Smooth muscle cell (in vitro differentiated cells): ENCODE results near the gene KLF12. TPM values are rescaled to one million over a fixed set of nuclear protein-coding genes. Genes with fewer than 3 reads are reported as not detected.

ENCODE experiments used
- DNase-seq: peaks from one replicate; lab custom pipeline; 2025; ENCODE audit not compliant: unreplicated experiment; lab: John Stamatoyannopoulos, UW
- H2AFZ ChIP-seq: fragments of 200-600 bp; sonication (generic); 2 replicates; pipeline ENCODE4 v1.6.0; 2016; ENCODE audit warnings: antibody characterized with exemption, low read depth, mild to moderate bottlenecking
- H3F3A ChIP-seq: fragments of 200-600 bp; sonication (generic); 2 replicates; pipeline ENCODE4 v1.6.0; 2017; ENCODE audit warnings: antibody characterized with exemption, low read depth
- H3K27ac ChIP-seq: fragments of 200-600 bp; sonication (generic); 2 replicates; pipeline ENCODE4 v1.5.1; 2016; ENCODE audit warnings: low read depth, mild to moderate bottlenecking
- H3K27me3 ChIP-seq: fragments of 200-600 bp; sonication (generic); 2 replicates; pipeline ENCODE4 v1.6.1; 2016; ENCODE audit warnings: low read depth, mild to moderate bottlenecking
- H3K36me3 ChIP-seq: fragments of 200-600 bp; sonication (generic); 2 replicates; pipeline ENCODE4 v1.5.1; 2016; ENCODE audit warnings: low read depth
- H3K4me1 ChIP-seq: fragments of 200-600 bp; sonication (generic); 2 replicates; pipeline ENCODE4 v1.5.1; 2016; ENCODE audit warnings: low read depth
- H3K4me2 ChIP-seq: fragments of 200-600 bp; sonication (generic); 2 replicates; pipeline ENCODE4 v1.6.0; 2016; ENCODE audit warnings: mild to moderate bottlenecking
- H3K4me3 ChIP-seq: fragments of 200-600 bp; sonication (generic); 2 replicates; pipeline ENCODE4 v1.5.1; 2016; ENCODE audit warnings: mild to moderate bottlenecking
- H3K79me2 ChIP-seq: fragments of 200-600 bp; sonication (generic); 2 replicates; pipeline ENCODE4 v1.6.0; 2016; ENCODE audit warnings: low read depth, mild to moderate bottlenecking
- H3K9ac ChIP-seq: fragments of 200-600 bp; sonication (generic); 2 replicates; pipeline ENCODE4 v1.6.0; 2016; ENCODE audit warnings: low read depth
- H3K9me3 ChIP-seq: fragments of 200-600 bp; sonication (generic); replicated peaks from 2 replicates; pipeline ENCODE4 v1.5.1; 2016; ENCODE audit warnings: low read depth
- H4K20me1 ChIP-seq: fragments of 200-600 bp; sonication (generic); 2 replicates; pipeline ENCODE4 v1.6.0; 2016; ENCODE audit warnings: low read depth
- CTCF ChIP-seq: fragments of 200-600 bp; sonication (generic); IDR thresholded peaks from 2 replicates; pipeline ENCODE4 v1.5.1; 2017; ENCODE audit warnings: borderline replicate concordance, mild to moderate bottlenecking, antibody characterized with exemption; ENCODE audit not compliant: insufficient read depth, poor library complexity, severe bottlenecking
- WGBS: methylation state at CpG from one replicate; pipeline ENCODE4 v1.1.7; 2016; ENCODE audit warnings: low lambda C conversion rate; 5-methylcytosine and 5-hydroxymethylcytosine counted together
- polyA plus RNA-seq: library from polyadenylated mRNA; unstranded; fragments of >200 nt; fragmentation: Nextera tagmentation; extraction: Ambion mirVana; gene quantifications from 2 replicates; pipeline ENCODE4 v1.2.1, GENCODE V29; 2016
- total RNA-seq: library from RNA; depleted of rRNA; stranded (reverse); fragments of >200 nt; gene quantifications from 2 replicates; pipeline ENCODE4 v1.2.3, GENCODE V29; 2014

Gene KLF12
- total and polyA plus RNA-seq, 2 experiments from 2014 or later: 1.3 to 14.6 TPM

- H3K4me2 ChIP-seq: no peak overlapping the region
- peaks cover 39% of the 10 kb centered on the region for H3K79me2 ChIP-seq
- no peaks in the 10 kb centered on the region for H3K4me1 ChIP-seq
- TF ChIP-seq CTCF: no peak
- H3K9me3 ChIP-seq: no peaks in the 10 kb centered on the region
- H3K27ac ChIP-seq: no peak overlapping the region
- no peak for DNase-seq
- H3K4me3 ChIP-seq: no peak overlapping the region
- no peak overlapping the region for H3K9ac ChIP-seq
- no peaks in the 10 kb centered on the region for H3K36me3 ChIP-seq
- H3K27me3 ChIP-seq: no peaks in the 10 kb centered on the region
- H3F3A ChIP-seq: no peaks in the 10 kb centered on the region
- WGBS: 95% methylated on average over 3 of the region's 3 CpGs
- peaks cover 16% of the 10 kb centered on the region for H4K20me1 ChIP-seq
- H2AFZ ChIP-seq: no peak overlapping the region
These were observed 26.6 kb downstream of the KLF12 start for GRCh38 chr13:74107598-74107997.

- Histone ChIP-seq H2AFZ (no peak overlapping the region), H3K9me3 (no peaks in the 10 kb centered on the region), H3K27me3 (no peaks in the 10 kb centered on the region), H3K36me3 (no peaks in the 10 kb centered on the region), H3K79me2 (peaks cover 38% of the 10 kb centered on the region), H3K4me1 (no peaks in the 10 kb centered on the region), H4K20me1 (peaks cover 13% of the 10 kb centered on the region), H3K4me2 (no peak overlapping the region), H3K4me3 (no peak overlapping the region), H3K9ac (no peak overlapping the region), H3F3A (no peaks in the 10 kb centered on the region), H3K27ac (no peak overlapping the region)
- no peak for DNase-seq
- no peak for TF ChIP-seq CTCF
These were observed 28.3 kb downstream of the KLF12 start for GRCh38 chr13:74105871-74106270.

GRCh38 chr13:74104661-74105275 is 29.4 kb downstream of the KLF12 start:
- H3K4me3 ChIP-seq: no peak overlapping the region
- no peak overlapping the region for H2AFZ ChIP-seq
- WGBS: 81% methylated on average over 3 of the region's 3 CpGs
- H3K4me2 ChIP-seq: no peak overlapping the region
- DNase-seq: no peak
- H3K36me3 ChIP-seq: no peaks in the 10 kb centered on the region
- H3K27me3 ChIP-seq: no peaks in the 10 kb centered on the region
- no peaks in the 10 kb centered on the region for H3F3A ChIP-seq
- H4K20me1 ChIP-seq: peaks cover 13% of the 10 kb centered on the region
- H3K4me1 ChIP-seq: no peaks in the 10 kb centered on the region
- TF ChIP-seq CTCF: no peak
- no peak overlapping the region for H3K27ac ChIP-seq
- H3K9ac ChIP-seq: no peak overlapping the region
- peaks cover 37% of the 10 kb centered on the region for H3K79me2 ChIP-seq
- H3K9me3 ChIP-seq: no peaks in the 10 kb centered on the region

GRCh38 chr13:74103970-74104555 is 30.1 kb downstream of the KLF12 start:
- H3K4me1 ChIP-seq: no peaks in the 10 kb centered on the region
- H4K20me1 ChIP-seq: peaks cover 18% of the 10 kb centered on the region
- no peak overlapping the region for H3K4me3 ChIP-seq
- no peak overlapping the region for H3K27ac ChIP-seq
- WGBS: 82% methylated on average over 3 of the region's 3 CpGs
- no peak for TF ChIP-seq CTCF
- H3F3A ChIP-seq: no peaks in the 10 kb centered on the region
- H3K79me2 ChIP-seq: peaks cover 37% of the 10 kb centered on the region
- no peaks in the 10 kb centered on the region for H3K9me3 ChIP-seq
- no peaks in the 10 kb centered on the region for H3K27me3 ChIP-seq
- no peaks in the 10 kb centered on the region for H3K36me3 ChIP-seq
- no peak overlapping the region for H3K4me2 ChIP-seq
- no peak overlapping the region for H3K9ac ChIP-seq
- H2AFZ ChIP-seq: no peak overlapping the region
- no peak for DNase-seq
